GM21515 (cell line): Measurements from ENCODE around the gene FOXD4L4.
"Not testable (repeated sequence)": the region's sequence is repeated elsewhere in the genome, so short reads cannot be mapped to it uniquely, and the experiment has no call there.

Experiments used
- ATAC-seq: cut with Tn5 transposase; IDR thresholded peaks from one replicate; pipeline ENCODE4 v1.9.1; 2021; ENCODE audit not compliant: unreplicated experiment

Gene FOXD4L4

DNA sequence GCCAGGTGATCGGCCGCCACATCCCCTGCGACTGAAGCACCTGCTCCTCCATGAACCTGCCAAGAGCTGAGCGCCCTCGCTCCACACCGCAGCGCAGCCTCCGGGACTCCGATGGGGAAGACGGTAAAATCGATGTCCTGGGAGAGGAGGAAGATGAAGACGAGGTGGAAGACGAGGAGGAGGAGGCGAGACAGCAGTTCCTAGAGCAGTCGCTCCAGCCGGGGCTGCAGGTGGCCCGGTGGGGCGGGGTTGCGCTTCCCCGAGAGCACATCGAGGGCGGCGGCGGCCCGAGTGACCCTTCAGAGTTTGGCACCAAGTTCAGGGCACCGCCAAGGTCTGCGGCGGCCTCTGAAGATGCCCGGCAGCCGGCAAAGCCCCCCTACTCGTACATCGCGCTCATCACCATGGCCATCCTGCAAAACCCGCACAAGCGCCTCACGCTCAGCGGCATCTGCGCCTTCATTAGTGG lies at the start of gene FOXD4L4:
FOXD4L4 (plus strand) TSS at position 51 of the 469 bp plus-strand sequence; CDS start at position 51, 0 bp downstream.
- ATAC-seq = not testable (repeated sequence)

DNA sequence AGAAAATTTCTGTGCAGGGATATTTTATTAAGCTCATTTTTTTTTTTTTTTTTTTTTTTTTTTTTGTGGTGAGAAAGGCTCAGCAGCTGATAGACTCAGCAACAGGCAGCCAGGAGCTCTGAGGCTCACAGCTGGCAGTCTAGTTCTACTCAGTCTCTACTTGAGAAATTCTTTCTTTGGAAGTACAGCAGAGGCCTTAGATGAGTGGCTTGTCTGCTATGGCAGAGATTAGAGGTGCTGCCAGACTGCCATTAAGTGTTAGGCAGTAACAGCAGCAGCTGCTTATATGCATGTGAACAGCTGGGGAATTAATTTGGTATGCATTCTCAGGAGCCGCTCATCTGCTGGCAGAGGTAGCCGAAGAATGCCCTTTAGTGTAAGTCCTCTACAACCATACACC lies 33.4 kb upstream of the FOXD4L4 start:
- ATAC-seq = not testable (repeated sequence)

DNA sequence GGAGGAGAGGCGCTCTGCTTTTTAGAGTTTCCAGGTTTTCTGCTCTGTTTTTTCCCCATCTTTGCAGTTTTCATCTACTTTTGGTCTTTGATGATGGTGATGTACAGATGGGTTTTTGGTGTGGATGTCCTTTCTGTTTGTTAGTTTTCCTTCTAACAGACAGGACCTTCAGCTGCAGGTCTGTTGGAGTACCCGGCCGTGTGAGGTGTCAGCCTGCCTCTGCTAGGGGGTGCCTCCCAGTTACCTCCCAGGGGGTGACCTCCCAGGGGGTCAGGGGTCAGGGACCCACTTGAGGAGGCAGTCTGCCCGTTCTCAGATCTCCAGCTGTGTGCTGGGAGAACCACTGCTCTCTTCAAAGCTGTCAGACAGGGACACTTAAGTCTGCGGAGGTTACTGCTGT lies 22.5 kb upstream of the FOXD4L4 start:
- not testable (repeated sequence) for ATAC-seq

DNA sequence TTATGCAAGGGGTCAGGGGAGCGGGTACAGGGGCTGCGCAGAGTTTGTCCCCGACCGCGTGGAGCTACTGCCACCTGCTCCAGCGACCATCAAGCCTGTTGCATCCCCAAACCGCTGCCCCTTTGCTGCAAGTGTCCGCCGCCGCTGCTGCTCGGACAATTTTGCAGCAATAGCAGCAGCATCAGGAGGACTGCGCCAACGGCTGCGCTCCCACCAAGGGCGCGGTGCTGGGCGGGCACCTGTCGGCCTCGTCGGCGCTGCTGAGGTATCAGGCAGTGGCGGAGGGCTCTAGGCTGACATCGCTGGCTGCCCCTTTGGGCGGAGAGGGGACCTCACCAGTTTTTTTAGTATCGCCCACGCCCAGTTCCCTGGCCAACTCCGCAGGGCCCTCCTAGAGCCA lies 1.2 kb downstream of the FOXD4L4 start:
- not testable (repeated sequence) for ATAC-seq
